ENCODE data around the gene CNOT11.
A peak's percentile ranks its signal among the peaks of the same experiment; 100 is the strongest.
"Not testable (repeated sequence)": the region's sequence is repeated elsewhere in the genome, so short reads cannot be mapped to it uniquely, and the experiment has no call there.

The CNOT11 gene

GRCh38 chr2:101244899-101245298, 7.8 kb upstream of the CNOT11 start:
- DNase-seq (ENCODE audit: low read depth, low spot score): not testable (repeated sequence)

GRCh38 chr2:101245468-101245867, 7.2 kb upstream of the CNOT11 start:
- not testable (repeated sequence) for DNase-seq (ENCODE audit: low read depth, low spot score)

- not testable (repeated sequence) for DNase-seq (ENCODE audit: low read depth, low spot score)
These were observed 3.9 kb upstream of the CNOT11 start for GRCh38 chr2:101248756-101249155.

GRCh38 chr2:101249826-101250225, 2.9 kb upstream of the CNOT11 start:
- DNase-seq (ENCODE audit: low read depth, low spot score): no peak

- DNase-seq (ENCODE audit: low read depth, low spot score): not testable (repeated sequence)
These were observed 1.4 kb upstream of the CNOT11 start for GRCh38 chr2:101251246-101251781.

GRCh38 chr2:101251844-101252407, 760 bp upstream of the CNOT11 start:
- no peak for DNase-seq (ENCODE audit: low read depth, low spot score)

GRCh38 chr2:101253013-101253702, 472 bp downstream of the CNOT11 start:
- peak; percentile 76 for DNase-seq (ENCODE audit: low read depth, low spot score)

GRCh38 chr2:101253703-101254450, 1.2 kb downstream of the CNOT11 start:
- peak; percentile 3 for DNase-seq (ENCODE audit: low read depth, low spot score)

DNA sequence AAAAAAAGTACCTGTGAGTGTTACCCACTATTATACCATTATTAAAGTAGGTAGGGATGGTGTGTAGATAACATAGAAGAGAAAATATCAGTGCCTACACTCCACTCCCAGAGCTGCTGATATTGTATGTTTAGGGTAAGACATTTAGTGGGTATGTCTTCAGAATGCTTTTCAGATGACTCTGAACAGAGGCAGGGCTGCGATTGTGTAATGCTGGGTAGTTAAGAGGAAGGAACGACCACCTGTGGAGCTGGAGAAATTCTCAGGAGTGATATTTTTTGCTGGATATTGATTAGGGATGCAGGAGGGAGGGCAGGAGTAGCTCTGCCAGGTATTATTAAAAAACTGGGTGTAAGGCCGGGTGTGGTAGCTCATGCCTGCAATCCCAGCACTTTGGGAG, 2.8 kb downstream of the CNOT11 start:
- DNase-seq (ENCODE audit: low read depth, low spot score): no peak

GRCh38 chr2:101256316-101256715, 3.6 kb downstream of the CNOT11 start:
- no peak for DNase-seq (ENCODE audit: low read depth, low spot score)

GRCh38 chr2:101258804-101259203, 6.1 kb downstream of the CNOT11 start:
- no peak for DNase-seq (ENCODE audit: low read depth, low spot score)

DNA sequence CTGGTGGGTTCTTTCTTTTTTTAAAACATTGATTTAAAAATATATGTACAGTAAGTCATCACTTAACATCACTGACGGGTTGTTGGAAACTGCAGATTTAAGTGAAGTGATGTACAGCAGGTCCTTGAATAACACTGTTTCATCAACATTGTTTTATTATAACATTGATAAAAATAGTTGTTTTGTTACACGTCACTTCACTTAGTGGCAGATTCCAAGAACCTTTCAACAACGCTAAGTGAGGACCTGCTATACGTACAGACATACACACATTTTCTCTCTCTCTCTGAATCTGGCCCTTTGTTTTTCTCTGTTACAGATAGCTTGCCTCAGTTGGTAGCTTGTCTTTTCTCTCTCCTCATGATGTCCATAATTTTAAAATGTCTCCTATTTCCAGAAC, 9.5 kb downstream of the CNOT11 start:
- no peak for DNase-seq (ENCODE audit: low read depth, low spot score)

DNA sequence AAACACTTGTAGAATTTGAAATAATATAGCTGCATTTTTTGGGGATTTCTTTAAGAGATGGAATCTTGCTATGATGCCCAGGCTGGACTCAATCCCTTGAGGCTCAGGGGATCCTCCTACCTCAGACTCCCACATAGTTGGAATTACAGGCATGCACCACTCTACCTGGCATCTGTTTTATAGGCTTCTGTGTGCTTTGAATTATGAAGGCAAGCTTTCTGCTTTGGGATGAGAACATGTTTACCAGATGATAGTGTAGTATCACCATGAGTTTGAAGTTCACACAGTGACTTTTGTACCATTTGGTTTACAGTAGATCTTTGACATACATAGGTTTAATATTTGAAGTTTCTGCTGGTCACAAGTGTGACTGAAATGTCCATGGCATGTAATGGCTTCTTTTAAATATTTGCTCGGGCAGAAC, 10.7 kb downstream of the CNOT11 start:
- no peak for DNase-seq (ENCODE audit: low read depth, low spot score)

- DNase-seq (ENCODE audit: low read depth, low spot score): no peak
These were observed 11.8 kb downstream of the CNOT11 start for GRCh38 chr2:101264360-101264939.

- no peak for DNase-seq (ENCODE audit: low read depth, low spot score)
These were observed 13.3 kb downstream of the CNOT11 start for GRCh38 chr2:101265893-101266499.

DNA sequence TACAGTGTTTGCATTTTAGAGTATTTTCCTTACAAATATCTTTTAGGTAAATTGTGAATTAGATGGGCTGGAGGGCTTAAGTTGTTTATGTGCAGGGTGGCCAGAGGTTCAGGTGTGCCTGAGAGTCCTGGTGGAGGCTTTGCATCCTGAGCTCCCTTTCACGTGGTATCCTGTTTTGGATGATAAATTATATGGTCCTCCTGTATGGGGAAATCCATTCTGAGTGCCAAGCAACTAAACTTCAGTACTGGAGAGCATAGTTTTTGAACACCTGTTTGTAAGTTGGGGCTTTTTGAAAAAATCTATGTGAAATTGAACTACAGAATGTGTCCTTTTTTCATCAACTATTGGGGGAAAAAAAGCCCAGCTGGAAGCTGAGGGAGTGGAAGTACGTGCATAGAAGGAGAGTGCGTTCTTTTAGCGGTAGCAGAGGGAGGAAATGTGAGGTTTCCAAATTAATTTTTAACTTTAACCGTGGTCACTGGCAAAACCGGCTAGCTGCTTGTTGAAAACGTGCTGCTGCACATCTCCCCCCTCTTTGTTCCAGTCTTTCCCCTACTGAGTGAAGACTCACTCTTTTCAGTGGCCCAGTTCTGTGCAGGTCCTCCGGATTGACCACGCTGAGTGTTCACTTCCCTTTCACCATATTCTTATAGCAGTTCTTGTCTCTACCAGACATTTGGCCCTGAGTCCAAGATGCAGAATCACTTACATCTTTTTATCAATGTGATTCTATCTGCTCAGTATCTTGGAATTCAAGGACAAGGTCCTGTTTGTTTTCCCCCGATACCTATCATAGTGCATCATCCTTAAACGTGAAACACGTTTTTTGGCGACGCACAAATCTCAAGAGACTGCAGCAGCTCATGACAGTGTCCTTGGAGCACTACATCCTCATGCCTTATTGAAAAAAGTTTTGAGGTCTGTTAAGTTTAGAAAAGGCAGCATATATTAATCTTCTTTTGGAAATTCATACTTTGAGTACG, 15.3 kb downstream of the CNOT11 start:
- DNase-seq (ENCODE audit: low read depth, low spot score): no peak

DNA sequence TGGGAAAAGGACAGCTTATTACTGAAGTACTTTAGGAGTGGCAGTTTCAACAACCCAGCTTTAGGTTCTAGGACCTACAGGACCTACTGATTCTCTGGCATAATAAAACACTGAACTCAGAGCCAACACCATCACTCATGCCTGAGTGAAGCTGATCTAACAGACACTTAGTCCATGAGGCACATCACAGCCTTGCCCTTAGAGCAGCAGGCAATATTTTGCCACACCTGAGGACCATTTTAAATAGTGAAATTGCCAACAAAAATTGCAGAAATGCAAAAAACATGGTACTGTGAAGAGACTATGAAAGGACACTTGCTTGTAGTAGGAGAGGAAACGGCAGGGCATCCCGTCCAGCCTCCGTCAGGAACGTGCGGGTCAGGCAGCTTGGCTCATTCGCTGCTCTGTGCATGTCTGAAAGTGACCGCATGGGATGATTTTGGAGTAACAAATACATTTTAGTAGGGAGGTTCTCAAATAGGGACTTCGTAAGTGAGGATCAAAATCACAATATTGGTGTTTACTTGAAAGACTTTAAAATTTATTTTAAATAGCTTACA, 18.1 kb downstream of the CNOT11 start:
- no peak for DNase-seq (ENCODE audit: low read depth, low spot score)

GRCh38 chr2:101272045-101272784, 19.5 kb downstream of the CNOT11 start:
- no peak for DNase-seq (ENCODE audit: low read depth, low spot score)

GRCh38 chr2:101273056-101273455, 20.4 kb downstream of the CNOT11 start:
- DNase-seq (ENCODE audit: low read depth, low spot score): no peak
